Measurements from ENCODE around the gene ATXN1.
"Not testable (repeated sequence)": the region's sequence is repeated elsewhere in the genome, so short reads cannot be mapped to it uniquely, and the experiment has no call there.

The ATXN1 gene

DNA sequence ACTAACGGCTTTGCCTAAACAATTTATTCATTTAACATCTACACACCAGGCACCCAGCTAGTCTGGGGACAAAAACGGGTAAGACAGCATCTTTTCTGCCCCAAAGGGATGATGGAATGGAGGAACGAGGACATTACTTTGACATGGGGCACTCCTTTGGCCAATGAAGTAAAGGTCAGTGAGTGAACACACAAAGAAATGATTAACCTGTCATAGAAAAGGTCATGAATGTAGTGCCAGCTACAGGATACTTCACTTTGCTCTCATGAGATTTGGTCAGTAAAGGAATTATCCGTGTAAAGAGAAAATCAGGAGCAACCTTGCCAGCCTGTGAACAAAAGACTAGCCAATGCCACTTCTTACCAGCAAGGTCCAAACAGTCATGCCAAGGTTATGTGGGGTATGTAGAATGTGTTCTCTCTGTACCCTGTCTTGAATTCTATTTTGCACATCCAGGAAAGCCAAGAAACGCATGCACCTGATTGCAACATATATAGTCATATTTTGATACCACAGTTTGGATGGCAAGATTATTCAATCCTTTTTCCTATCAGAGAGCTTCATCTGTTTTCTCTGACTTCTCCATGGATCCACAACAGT lies 377.6 kb downstream of the ATXN1 start:
- no peak for DNase-seq (ENCODE audit: low read depth)

DNA sequence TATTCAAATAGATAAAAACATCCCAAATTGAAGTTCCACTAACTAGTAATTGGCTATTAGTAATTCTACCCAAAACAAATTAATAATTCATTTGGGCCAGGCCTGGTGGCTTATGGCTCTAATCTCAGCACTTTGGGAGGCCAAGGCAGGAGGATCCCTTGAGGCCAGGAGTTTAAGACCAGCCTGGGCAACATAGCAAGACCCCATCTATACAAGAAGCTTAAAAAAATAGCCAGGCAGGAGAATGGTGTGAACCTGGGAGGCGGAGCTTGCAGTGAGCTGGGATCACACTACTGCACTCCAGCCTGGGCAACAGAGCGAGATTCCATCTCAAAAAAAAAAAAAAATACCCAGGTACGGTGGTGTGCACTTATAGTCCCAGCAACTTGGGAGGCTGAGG lies 379.3 kb downstream of the ATXN1 start:
- DNase-seq (ENCODE audit: low read depth) = not testable (repeated sequence)

DNA sequence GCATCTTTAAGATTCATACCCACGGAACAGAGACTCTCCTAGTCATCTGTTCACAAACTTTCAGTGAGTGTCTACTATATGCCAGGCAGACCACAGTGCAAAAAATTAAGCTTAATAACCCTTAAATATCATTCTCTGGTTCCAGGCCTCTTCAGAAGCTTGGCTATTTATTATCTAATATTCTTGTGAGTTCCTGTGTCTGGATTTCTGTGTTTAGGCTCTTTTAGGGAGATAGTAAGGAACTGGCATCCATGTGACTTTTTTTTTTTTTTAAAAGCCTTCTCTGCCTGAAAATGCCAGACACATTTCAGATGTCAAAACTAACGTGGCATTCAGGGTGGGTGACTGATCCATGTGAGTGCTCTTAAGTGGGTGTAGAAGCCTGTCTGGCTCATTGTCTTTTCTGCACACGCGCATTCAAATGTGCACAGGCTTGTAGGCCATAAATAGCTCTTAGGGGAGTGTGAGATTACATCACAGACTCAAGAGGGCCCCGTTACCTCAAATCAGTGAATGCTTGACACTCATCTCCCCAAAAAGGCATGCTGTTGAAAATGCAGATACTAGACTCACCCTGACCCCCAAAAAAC lies 380.9 kb downstream of the ATXN1 start:
- DNase-seq (ENCODE audit: low read depth) = no peak

DNA sequence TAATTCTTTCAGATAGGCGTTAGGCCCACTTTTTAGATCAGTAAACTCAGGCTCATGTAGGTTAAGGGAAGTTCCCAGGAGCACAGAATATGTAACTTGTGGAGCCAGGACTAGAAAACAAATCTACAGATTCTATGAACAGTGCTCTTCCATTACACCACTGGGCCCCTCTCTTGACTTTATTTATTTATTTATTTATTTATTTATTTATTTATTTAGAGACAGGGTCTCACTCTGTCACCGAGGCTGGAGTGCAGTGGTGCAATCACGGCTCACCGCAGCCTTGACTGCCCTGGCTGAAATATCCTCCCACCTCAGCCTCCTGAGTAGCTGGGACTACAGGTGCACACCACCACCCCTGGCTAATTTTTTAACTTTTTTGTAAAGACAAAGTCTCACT lies 382.9 kb downstream of the ATXN1 start:
- DNase-seq (ENCODE audit: low read depth) = not testable (repeated sequence)

DNA sequence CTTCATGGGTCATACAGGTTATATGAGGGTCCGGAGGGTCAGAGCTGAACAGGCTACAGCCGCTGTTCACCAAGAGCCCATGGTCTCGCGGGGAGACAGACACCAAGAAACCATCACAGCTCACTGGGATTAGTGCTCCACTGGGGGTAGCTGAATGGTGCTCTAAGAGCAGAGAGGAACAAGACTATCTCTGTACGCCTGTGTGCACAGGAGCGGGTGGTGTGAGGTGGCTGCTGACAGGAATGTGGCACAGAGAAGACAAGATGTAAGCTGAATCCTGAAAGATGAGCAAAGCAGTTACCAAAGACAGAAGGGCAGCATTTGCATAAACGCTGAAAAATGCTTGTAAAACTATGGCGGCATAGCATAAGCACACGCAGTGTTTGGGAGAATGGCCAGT lies 383.8 kb downstream of the ATXN1 start:
- no peak for DNase-seq (ENCODE audit: low read depth)

DNA sequence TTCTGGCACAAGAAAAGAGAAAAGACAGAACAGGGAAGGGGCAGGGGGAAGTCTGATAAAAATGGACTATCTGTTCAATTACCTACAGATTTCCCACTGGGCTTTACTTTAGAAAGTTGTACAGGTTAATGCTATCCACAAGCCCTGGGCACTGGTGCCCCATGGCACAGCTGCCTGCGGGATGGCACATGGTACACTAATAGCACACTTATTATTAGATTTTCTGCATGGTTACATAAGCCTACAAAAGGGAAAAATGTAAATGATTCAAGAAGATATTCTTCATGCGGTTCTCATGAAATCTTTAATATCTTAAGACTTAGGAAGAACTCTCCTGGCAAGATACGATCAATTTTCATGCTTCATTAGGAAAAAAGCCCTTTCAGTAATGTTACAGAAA lies 385.4 kb downstream of the ATXN1 start:
- DNase-seq (ENCODE audit: low read depth) = no peak

DNA sequence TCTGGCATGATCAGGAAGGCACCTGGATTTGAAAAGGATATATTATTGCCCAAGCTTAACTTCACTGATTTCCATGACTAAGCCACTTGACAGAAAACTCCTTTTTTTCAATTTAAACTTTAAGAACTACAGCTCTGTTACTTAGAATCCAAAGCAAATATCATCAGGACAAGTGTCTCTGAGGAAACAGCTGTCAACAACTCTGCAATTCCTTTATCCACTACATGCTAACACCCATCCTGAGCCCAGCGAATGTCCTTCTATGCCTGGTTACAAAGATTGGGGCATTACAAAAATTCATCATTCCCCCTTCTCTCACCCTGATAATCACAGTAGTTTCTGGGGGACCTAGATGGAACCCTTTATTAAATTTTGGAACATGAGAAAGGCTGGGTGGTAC lies 386.1 kb downstream of the ATXN1 start:
- DNase-seq (ENCODE audit: low read depth) = no peak

DNA sequence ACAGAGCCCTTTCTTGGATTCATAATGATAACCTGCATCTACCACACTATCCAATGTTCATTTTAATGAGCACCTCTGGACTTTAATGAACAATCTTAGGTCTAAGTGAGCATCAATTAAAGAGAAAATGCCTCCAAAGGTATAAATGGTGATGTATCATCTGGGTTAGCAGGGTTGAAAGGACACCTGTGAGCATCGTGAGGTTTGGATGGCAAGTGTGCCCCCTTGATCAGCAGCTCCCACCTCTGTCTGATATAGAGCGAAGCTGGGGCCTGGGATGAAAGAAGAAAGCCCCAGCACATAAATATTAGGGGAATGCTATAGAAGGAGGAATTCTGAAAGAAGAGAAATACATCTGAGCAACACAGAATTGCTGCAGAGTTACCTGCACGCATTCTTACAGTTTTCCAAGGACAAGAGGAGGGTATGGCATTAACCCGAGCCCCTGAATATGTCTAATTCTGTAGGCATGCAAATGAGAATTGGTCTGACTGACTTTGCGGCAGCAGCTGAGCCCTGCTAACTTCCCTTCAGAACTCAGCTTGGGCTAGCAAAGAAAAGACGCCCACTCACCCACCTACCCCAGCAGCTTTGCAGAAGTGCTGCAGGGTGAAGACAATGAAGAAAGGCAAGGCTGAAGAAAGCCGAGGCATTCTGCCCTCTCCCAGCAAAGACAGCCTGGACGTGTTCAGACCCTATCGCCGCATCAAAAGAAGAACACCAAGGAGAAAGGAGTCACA lies 386.6 kb downstream of the ATXN1 start:
- DNase-seq (ENCODE audit: low read depth) = no peak

DNA sequence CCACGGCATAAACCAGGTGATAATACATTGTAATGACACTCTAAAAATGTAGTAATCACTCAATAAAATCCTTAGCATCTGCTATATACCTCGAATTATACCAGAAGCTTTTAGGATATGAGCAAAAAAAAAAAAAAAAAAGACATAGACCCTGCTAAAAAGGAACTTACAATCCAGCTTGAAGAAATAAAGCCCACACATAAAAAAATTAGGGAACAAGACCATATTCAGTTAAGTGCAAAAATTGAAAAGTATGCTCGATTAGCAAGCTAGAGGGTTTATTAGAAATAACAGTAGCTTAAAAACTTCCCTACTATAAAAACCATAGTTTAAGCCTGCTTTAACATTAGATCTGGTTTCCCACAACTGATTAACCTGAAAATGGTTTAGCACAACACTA lies 387.2 kb downstream of the ATXN1 start:
- DNase-seq (ENCODE audit: low read depth) = no peak

DNA sequence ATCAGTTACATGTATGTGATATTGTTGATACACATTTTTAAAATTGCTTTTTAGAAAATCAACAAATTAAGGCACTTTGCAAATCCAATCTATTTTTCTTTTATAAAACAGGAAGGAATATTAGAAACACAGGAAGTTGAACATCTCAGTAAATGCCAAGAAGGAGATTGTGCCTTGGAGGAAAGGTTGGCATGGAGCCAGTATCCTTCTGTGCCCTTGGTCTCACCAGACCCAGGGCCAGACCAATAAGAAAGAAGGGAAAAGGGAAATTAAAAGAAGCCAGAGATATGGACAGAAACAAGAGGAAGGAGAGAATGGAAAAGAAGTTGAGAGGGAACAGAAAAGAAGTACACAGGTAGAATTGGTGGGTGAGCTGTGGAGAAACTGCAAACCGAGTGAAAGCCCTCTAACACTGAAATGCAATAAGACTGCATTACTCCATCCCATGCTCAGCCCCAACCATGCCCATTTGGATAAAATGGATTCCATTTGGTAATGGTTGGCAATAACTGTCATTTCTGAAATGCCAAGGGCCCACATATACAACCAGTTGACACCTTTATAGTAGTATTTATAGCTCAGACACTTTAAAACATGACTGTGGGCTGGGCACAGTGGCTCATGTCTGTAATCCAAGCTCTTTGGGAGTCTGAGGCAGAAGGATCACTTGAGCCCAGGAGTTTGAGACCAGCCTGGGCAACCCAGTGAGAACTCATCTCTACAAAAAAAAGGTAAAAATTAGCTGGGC lies 389.1 kb downstream of the ATXN1 start:
- DNase-seq (ENCODE audit: low read depth) = no peak

DNA sequence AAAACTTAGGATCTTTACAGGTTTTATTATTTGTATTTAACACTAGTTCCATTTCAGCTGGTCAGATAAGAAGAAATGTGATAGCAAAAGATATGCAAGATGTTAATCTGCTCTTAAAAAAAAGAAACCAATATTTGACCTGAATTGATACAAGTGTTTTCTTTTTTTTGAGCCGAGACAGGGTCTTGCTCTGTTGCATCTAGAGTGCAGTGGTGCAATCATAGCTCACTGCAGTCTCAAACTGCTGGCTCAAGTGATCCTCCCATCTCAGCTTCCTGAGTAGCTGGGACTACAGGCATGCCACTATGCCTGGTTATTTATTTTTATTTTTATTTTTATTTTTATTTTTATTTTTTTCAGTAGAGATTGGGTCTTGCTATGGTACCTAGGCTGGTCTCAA lies 389.9 kb downstream of the ATXN1 start:
- no peak for DNase-seq (ENCODE audit: low read depth)

DNA sequence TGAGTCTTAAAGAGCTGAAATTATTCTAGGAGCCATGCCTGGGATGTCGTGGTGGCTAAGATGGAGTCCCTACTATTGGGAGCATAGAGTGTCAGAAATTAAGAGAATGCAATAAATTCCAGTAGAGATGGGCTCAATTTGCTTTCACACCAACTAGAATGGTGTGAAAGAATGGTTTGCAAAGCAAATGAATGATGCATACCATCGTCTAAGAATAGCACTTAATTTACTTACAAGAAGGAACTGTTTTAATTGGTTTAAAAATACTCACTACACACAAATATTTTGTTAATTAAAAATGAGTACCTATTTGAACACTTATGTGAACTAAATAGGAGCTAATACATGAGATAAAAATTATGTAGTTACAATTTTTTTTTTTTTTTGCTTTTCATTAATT lies 390.3 kb downstream of the ATXN1 start:
- no peak for DNase-seq (ENCODE audit: low read depth)

DNA sequence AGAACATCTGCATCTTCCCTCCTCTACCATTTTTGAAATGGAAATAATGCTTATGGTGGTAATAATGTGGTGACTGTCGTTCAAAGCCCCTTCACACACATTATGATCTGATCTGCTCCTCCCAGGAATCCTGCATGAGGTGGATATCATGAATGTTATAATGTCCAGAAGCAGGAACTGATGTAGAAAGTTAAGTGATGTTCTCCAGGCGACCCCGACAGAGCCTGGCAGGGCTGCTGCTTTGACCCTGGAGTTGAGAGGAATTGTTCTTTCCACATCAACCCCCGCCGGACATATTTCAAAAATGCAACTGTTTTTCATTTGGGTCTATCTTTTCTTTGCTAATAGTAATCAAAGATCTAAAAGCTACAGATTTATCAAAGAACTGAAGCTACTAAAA lies 391.3 kb downstream of the ATXN1 start:
- no peak for DNase-seq (ENCODE audit: low read depth)

DNA sequence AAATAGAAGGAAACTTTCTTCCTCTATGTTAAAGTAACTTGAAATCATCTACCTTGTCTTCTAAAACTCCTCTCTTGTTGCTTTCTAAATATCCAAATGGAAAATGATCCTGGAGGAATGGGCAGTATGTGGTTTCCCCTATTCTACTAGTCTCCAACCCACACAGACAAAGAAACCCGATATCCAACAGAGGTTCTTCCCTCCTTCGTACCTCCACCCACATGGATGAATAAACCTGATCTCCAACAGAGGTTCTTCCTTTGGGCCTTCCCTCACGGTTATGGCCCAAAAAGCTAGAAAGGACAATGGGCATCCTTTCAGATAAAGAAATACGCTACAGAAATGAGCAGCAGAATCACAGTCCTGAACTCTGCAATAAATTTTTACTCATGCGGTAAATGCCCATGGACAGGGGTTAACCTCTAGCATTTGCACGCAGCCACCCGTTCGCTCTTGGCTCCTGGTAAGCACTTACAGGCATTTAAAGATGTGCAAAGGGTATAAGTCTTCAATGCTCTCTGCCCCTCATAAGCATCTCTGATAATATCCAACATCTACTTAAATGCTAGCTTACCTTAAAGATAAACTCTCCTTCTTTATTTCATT lies 392.0 kb downstream of the ATXN1 start:
- no peak for DNase-seq (ENCODE audit: low read depth)

DNA sequence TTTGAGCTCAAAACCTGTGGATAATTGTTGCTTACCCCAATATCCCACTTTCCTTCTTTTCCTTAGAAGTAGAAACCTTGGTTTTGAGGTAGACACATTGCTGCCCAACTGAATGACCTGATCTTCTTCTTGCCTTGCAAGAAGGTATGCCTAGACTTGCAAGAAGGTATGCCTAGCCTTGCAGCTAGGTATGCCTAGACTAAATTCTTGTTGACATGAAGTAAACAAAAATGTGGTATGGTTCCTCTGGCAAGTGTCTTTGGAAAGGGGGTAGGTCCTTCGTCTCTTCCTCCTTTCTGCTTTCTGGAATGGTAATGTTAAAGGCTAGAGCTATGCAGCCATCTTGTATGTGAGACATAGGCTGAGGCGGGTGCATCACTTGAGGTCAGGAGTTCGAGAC lies 393.7 kb downstream of the ATXN1 start:
- no peak for DNase-seq (ENCODE audit: low read depth)

DNA sequence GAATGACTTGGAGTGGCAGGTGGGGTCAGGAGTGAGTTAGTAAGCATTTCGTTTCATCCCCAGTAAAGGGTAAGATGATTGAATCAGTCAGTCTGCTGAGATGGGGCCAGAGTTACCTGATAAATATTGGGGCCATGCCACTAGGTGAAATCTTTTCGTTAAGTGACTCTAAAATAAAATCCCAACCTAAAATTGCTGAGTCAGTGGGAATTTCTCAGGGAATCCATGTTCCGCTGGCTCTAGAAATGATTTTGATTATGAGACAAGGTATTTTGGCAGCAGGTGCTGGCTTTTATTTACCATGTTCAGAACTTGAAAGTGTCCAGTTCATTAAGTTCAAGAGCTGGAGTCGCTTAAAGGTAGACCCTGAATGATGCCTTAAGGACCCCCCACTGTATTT lies 397.5 kb downstream of the ATXN1 start:
- no peak for DNase-seq (ENCODE audit: low read depth)

DNA sequence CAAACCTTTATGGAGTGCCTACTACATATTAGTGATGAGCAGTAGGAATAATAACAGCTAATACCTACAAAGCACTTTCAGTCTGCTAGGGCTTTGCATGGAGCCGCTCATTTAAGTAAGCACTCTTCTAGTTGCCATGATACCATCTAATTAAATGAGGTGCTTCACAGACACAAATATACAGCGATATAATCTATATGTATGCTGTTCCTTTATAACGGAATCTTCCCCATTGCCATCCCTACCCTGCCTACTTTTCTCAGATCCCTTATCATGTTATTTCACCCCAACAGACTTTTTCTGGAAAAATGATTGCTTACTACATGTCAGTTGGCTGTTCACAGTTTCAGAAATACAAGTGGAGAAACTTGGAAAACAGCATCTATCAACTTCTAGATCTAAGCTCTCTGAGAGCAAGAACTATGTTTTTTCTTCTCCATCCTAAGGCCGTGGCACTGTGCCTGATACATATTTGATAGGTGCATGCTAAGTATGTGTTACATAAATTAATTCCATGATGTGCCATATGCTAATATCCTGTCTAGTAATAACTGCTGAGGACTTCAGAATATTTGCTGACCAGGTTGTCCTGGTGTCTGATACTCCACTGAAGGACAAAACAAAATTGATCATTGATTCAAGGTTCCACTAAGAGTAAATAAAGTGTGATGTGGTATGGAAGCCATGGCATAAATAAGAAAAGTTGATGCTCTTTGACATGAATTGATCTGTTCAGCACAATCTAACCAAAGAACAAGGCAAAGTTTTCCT lies 398.3 kb downstream of the ATXN1 start:
- no peak for DNase-seq (ENCODE audit: low read depth)

DNA sequence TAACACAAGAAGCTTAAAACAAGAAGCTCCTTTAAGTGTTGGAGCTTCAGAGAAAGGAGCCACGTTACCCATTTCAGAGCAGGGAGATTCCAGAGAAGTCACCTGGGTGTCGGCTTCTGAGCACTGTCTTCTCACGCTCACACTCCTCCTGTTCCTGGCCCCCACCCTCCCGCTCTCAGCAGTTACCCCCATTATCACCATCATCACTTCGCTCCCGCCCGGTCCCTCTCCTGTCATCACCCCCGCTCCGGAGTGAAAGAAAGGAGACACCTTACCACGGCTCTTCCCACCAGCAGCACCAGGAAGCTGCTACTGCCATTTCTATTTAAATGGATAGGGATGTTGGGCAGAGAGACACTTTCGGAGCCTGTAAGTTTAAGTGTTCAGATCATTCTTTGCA lies 399.0 kb downstream of the ATXN1 start:
- no peak for DNase-seq (ENCODE audit: low read depth)

DNA sequence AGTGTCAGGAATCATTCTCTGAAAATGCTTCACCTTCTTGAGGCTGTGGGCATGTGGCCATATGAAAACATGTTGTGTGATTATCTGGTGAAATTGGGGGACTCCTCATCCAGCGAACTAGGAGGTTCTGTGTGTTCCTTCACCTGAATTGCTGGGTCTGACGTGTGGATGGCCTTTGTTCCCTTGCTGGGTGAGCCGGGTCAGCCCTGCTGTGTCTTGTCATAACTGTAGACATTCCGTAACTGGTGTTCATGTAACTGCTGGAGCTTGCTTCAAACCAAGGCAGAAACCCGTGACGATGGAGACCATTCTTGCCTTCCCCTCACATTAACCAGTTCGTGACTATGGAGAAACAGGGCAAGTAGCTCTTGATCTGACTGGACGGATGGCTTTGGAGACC lies 399.4 kb downstream of the ATXN1 start:
- DNase-seq (ENCODE audit: low read depth) = no peak

DNA sequence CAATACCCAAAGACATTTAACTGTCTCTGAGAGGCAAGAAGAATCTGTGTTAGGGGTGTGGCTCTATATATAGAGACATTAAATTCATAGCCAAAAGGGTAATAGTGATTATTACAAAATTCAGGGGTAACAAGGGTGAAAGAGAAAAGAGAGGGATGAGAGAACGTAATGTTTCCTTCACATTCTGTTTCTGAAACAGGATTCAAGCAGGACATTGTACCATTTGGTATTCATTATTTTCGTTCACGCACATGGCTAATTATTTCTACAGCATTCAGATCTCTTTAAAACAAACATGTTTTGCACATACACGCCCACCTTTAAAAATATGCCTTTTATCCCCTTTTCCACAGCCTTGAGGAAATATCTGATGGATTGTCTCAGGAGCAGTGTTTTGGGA lies 400.1 kb downstream of the ATXN1 start:
- DNase-seq (ENCODE audit: low read depth) = no peak

DNA sequence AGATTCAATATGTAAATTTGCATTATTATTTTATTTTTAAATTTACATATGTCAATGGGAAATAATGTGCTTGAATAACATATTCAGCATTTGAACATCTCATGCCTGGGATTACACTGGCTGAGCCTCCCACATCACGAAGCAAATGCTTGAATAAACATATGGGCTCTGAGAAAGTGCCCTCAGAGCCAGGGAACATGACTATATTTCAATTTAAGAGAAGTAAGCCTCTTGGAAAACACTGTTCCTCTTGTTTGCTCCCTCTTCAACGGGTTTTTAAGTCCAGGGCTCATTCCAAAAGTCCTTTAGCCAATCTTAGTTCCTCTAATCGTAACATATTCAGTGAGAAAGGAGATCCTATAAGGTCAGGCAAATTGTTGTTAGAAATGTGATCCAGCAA lies 400.9 kb downstream of the ATXN1 start:
- no peak for DNase-seq (ENCODE audit: low read depth)

DNA sequence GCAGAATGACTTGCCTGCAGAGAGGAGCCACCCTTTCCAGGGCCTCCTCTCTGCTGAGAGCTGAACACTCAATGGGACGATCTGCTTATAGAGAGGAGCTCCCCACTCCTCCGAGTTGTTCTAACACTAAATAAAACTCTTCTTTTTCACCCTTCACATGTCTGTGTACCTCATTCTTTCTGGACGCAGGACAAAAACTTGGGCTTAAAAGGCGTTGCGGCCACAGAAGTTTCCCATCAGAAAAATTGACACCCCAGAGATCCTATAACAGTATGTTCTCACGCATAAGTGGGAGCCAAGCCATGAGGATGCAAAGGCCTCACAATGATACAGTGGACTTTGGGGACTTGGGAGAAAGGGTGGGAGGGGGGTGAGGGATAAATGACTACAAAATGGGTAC lies 401.7 kb downstream of the ATXN1 start:
- DNase-seq (ENCODE audit: low read depth) = no peak
